Measurements from ENCODE around the gene SH3PXD2A. TPM values are rescaled to one million over a fixed set of nuclear protein-coding genes. Genes with fewer than 3 reads are reported as not detected.

Gene SH3PXD2A
- total and polyA plus RNA-seq, 3 donors from 2014 or later, result 10.8 to 12.1 (median 12.0) TPM

DNA sequence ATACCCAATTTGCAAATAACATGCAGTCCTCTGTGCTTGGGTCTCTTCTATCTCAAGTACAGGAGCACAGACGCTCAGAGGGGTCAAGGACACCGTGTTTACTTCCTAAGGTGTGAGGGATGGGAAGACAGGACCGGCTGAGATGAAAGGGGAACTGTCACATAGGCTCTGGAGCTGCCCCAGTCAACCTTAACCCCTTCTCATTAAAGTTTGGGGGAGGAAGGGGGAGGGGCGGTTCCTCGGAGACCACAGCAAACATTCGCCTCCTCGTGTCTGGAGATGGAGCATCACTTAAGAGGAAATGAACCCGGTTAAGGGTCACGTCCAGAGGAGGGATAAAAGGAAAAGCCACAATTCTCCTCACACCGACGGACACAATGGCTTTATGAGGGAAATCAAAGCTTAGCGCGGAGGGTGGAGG is 1.1 kb downstream of the SH3PXD2A start:
- H3K4me3 ChIP-seq, result peak overlapping the region; percentile 59 to 61
- peak; percentile 28 for DNase-seq

DNA sequence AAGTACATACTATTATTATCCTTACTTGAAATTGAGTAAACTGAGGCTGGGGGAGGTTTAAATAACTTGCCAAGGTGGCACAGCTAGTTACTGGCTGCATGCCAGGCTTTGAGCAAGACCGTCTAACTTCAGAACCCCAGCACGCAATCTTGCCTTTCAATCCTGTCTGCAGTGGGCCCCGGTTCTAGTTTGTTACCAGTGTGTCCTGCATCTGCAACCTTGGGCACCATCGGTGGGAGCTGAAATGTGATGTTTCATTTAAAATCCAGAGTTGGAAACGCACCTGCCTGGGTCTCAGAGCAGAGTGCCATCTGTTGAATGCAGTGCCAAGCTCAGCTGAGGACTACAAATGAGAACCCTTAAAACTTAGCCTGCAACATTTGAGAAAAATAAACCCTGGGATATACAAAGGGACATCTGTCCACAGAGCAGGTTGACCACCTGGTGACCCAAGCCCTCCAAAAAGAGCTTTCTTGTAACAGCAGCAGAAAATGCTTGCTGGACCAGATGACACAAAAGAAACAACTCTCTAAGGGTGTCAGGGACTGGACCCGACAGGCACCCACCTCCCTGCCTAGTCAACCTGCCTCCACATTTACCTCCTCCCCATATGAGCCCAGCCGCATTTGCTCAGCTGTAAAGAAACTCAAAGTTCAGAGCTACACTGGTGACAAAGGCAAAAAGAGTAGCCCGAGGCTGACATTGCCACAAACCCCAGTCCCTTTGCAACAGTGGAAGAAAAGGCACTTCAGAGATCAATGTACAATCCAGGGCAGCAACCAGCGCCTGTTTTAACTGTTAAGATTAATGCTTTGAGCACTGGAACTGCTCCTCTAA is 1.7 kb downstream of the SH3PXD2A start:
- DNase-seq, result no peak
- Histone ChIP-seq H3K27me3 (no peaks in the 10 kb centered on the region), H3K9me3 (no peaks in the 10 kb centered on the region), H3K27ac (peak overlapping the region; percentile 26 to 39), H3K4me3 (peak overlapping the region in 1 of 2 donors; percentile 61), H3K4me1 (peaks cover 43% of the 10 kb centered on the region), H3K36me3 (ENCODE audit: low read depth, missing control alignments) (no peaks in the 10 kb centered on the region)
- WGBS, 2 donors, result 46 to 54% methylated on average over 9 of the region's 9 CpGs
- TF ChIP-seq POLR2A (IDR thresholded peaks at IDR 0.05), result no peak
- TF ChIP-seq, protein P1, sequence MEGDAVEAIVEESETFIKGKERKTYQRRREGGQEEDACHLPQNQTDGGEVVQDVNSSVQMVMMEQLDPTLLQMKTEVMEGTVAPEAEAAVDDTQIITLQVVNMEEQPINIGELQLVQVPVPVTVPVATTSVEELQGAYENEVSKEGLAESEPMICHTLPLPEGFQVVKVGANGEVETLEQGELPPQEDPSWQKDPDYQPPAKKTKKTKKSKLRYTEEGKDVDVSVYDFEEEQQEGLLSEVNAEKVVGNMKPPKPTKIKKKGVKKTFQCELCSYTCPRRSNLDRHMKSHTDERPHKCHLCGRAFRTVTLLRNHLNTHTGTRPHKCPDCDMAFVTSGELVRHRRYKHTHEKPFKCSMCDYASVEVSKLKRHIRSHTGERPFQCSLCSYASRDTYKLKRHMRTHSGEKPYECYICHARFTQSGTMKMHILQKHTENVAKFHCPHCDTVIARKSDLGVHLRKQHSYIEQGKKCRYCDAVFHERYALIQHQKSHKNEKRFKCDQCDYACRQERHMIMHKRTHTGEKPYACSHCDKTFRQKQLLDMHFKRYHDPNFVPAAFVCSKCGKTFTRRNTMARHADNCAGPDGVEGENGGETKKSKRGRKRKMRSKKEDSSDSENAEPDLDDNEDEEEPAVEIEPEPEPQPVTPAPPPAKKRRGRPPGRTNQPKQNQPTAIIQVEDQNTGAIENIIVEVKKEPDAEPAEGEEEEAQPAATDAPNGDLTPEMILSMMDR (IDR thresholded peaks at IDR 0.05), result no peak
- intact Hi-C loops (cut with DNase I; ENCODE audit: low total_unique reads), result no loop called here

More for the DNA sequence above, 1.1 kb downstream of the SH3PXD2A start:
- Histone ChIP-seq H3K36me3 (ENCODE audit: low read depth, missing control alignments) (no peaks in the 10 kb centered on the region), H3K9me3 (no peaks in the 10 kb centered on the region), H3K4me1 (peaks cover 43% of the 10 kb centered on the region), H3K27ac (peak overlapping the region; percentile 26 to 39), H3K27me3 (no peaks in the 10 kb centered on the region)
- intact Hi-C loops (cut with DNase I; ENCODE audit: low total_unique reads), result no loop called here
- TF ChIP-seq, protein P1 (IDR thresholded peaks at IDR 0.05), result no peak
- no peak for TF ChIP-seq POLR2A (IDR thresholded peaks at IDR 0.05)
- WGBS, 2 donors, result 1 to 2% methylated on average over 7 to 13 of the region's 13 CpGs

DNA sequence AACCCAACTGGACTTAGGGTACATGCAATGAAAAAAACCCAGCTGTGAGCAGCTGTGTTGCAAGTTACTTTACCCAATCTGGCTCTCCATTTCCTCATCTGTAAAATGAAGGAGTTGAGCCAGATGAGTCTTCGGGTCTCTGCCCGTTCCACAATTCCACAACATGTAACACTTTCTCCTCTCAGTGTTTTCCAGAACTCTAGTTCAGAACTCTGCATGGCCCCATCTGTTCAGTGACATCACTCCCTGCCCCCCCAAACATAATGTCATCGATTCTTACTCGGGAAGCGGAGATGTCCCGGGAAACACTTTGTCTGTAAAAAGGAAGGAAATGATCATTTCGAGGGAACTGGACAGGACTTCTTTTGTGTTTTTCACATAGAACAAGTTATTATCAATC is 2.5 kb downstream of the SH3PXD2A start:
- TF ChIP-seq, protein P1 (IDR thresholded peaks at IDR 0.05), result no peak

DNA sequence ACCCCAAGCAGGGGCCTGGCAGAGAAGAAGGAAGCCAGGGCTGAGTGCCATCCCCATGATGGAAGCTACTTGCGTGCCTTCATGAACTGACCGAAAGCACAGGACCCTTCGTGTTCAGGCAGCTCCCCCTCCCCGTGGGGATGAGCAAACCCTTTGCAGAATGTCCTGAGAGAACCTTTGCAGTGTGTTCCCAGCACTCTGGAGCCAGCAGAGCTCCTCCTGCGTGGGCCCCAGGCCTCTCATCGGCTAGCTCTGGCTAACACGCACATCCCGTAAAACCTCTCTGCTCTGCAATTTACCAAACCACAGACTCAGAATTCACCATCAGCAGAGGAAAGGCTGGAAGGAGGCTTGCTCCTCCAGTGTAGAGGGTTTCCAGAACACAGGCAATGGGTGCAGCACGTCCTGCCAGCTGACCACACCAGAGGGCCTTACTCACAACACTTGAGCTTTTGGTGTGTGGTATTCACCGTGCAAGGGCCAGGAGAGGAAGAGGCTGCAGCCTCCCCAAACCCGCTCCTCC is 3.1 kb downstream of the SH3PXD2A start:
- intact Hi-C loops (cut with DNase I; ENCODE audit: low total_unique reads), result no loop called here
- Histone ChIP-seq H3K4me1 (peaks cover 43% of the 10 kb centered on the region), H3K27me3 (no peaks in the 10 kb centered on the region), H3K9me3 (no peaks in the 10 kb centered on the region), H3K36me3 (ENCODE audit: low read depth, missing control alignments) (no peaks in the 10 kb centered on the region), H3K4me3 (no peak overlapping the region), H3K27ac (no peak overlapping the region)
- TF ChIP-seq POLR2A (IDR thresholded peaks at IDR 0.05), result no peak
- TF ChIP-seq, protein P1 (IDR thresholded peaks at IDR 0.05), result no peak
- peak; percentile 48 for DNase-seq
- WGBS, 2 donors, result 60 to 62% methylated on average over 3 to 11 of the region's 11 CpGs

More for the DNA sequence above, 2.5 kb downstream of the SH3PXD2A start:
- peaks cover 43% of the 10 kb centered on the region for H3K4me1 ChIP-seq
- no peaks in the 10 kb centered on the region for H3K9me3 ChIP-seq
- 57 to 67% methylated on average over 7 of the region's 7 CpGs for WGBS, 2 donors
- H3K4me3 ChIP-seq, result no peak overlapping the region
- DNase-seq, result no peak
- H3K36me3 ChIP-seq (ENCODE audit: low read depth, missing control alignments), result no peaks in the 10 kb centered on the region
- intact Hi-C loops (cut with DNase I; ENCODE audit: low total_unique reads), result no loop called here
- no peaks in the 10 kb centered on the region for H3K27me3 ChIP-seq
- no peak overlapping the region for H3K27ac ChIP-seq
